GM23338 (cell line): ENCODE measurements around the gene CAPG. TPM values are rescaled to one million over a fixed set of nuclear protein-coding genes. Genes with fewer than 3 reads are reported as not detected.
"Not testable (repeated sequence)": the region's sequence is repeated elsewhere in the genome, so short reads cannot be mapped to it uniquely, and the experiment has no call there.

Experiments
- ATAC-seq: fragments of 200-7000 bp; cut with Tn5 transposase; 3 replicates; pipeline ENCODE4 v1.9.1; 2020
- DNase-seq: peaks from one replicate; pipeline ENCODE4 v3.0.0-alpha.2; 2015; ENCODE audit warnings: low spot score
- H2AFZ ChIP-seq: fragments of 200-600 bp; sonication (generic); 2 replicates; pipeline ENCODE4 v1.8.0; 2016; ENCODE audit warnings: antibody characterized with exemption, mild to moderate bottlenecking, moderate library complexity
- H3F3A ChIP-seq: fragments of 200-600 bp; sonication (generic); replicated peaks from 2 replicates; pipeline ENCODE4 v1.8.0; 2017; ENCODE audit warnings: antibody characterized with exemption, mixed run types, low read depth
- H3K27ac ChIP-seq: fragments of 200-600 bp; sonication (generic); 2 replicates; pipeline ENCODE4 v1.6.1; 2016; ENCODE audit warnings: low read depth
- H3K27me3 ChIP-seq: fragments of 200-600 bp; sonication (generic); 2 replicates; pipeline ENCODE4 v1.8.0; 2016; ENCODE audit warnings: mild to moderate bottlenecking, mixed run types, moderate library complexity; ENCODE audit not compliant: insufficient read depth
- H3K36me3 ChIP-seq: fragments of 200-600 bp; sonication (generic); 2 replicates; pipeline ENCODE4 v1.8.0; 2016; ENCODE audit warnings: mild to moderate bottlenecking; ENCODE audit not compliant: insufficient read depth
- H3K4me1 ChIP-seq: fragments of 200-600 bp; sonication (generic); 2 replicates; pipeline ENCODE4 v1.8.0; 2016; ENCODE audit warnings: mild to moderate bottlenecking, moderate library complexity; ENCODE audit not compliant: insufficient read depth
- H3K4me2 ChIP-seq: fragments of 200-600 bp; sonication (generic); 2 replicates; pipeline ENCODE4 v1.7.1; 2017; ENCODE audit warnings: mixed run types
- H3K4me3 ChIP-seq: fragments of 200-600 bp; sonication (generic); 2 replicates; pipeline ENCODE4 v1.6.1; 2016; ENCODE audit warnings: mixed run types
- H3K79me2 ChIP-seq: fragments of 200-600 bp; sonication (generic); replicated peaks from 2 replicates; pipeline ENCODE4 v1.8.0; 2017; ENCODE audit warnings: mild to moderate bottlenecking; ENCODE audit not compliant: insufficient read depth
- H3K9me2 ChIP-seq: fragments of 200-600 bp; sonication (generic); 2 replicates; pipeline ENCODE4 v1.8.0; 2017; ENCODE audit not compliant: insufficient read depth
- H4K20me1 ChIP-seq: fragments of 200-600 bp; sonication (generic); replicated peaks from 2 replicates; pipeline ENCODE4 v1.8.0; 2017; ENCODE audit warnings: mild to moderate bottlenecking; ENCODE audit not compliant: insufficient read depth
- H3K27ac Mint-ChIP-seq: 2 replicates; pipeline ENCODE4 v1.8.0; 2020; ENCODE audit warnings: inconsistent platforms, mild to moderate bottlenecking, moderate library complexity, mixed read lengths
- H3K27me3 Mint-ChIP-seq: 3 replicates; pipeline ENCODE4 v1.8.0; 2022; ENCODE audit warnings: low read depth, mild to moderate bottlenecking, moderate library complexity, mixed read lengths, inconsistent platforms; ENCODE audit not compliant: insufficient read depth, poor library complexity
- H3K36me3 Mint-ChIP-seq: 3 replicates; pipeline ENCODE4 v1.8.0; 2021; ENCODE audit warnings: low read depth, mild to moderate bottlenecking, inconsistent platforms, moderate library complexity, mixed read lengths
- H3K4me1 Mint-ChIP-seq: 3 replicates; pipeline ENCODE4 v1.8.0; 2020; ENCODE audit warnings: mild to moderate bottlenecking, inconsistent platforms, mixed read lengths
- H3K4me3 Mint-ChIP-seq: 3 replicates; pipeline ENCODE4 v1.8.0; 2021; ENCODE audit warnings: moderate library complexity, mild to moderate bottlenecking, inconsistent platforms, mixed read lengths
- H3K9me3 Mint-ChIP-seq: 3 replicates; pipeline ENCODE4 v1.8.0; 2020; ENCODE audit warnings: moderate library complexity, mild to moderate bottlenecking, inconsistent platforms, mixed read lengths
- CTCF ChIP-seq, 2 experiments: fragments of 200-600 bp in 1 of 2; sonication (generic) in 1 of 2; conservative IDR thresholded peaks; 2 replicates each; pipeline versions ENCODE4 v1.5.1 to v1.6.1; 2016 to 2017; ENCODE audit warnings: antibody characterized with exemption in 2 of 2, low read depth in 2 of 2, mild to moderate bottlenecking in 2 of 2, moderate library complexity in 1 of 2
- polyA plus RNA-seq: library from polyadenylated mRNA; unstranded; fragments of >200 nt; fragmentation: Nextera tagmentation; extraction: Ambion mirVana; gene quantifications from 2 replicates; pipeline ENCODE4 v1.2.1, GENCODE V29; 2016
- total RNA-seq: library from RNA; depleted of rRNA; stranded (reverse); fragments of >200 nt; shearing (Covaris generic); gene quantifications from 2 replicates; pipeline ENCODE4 v1.2.3, GENCODE V29; 2014
- TF ChIP-seq, protein P1 (sequence below): fragments of 250-450 bp; sonication (Bioruptor Pico); IDR thresholded peaks from 2 replicates; pipeline ENCODE4 v1.5.0; 2020; ENCODE audit warnings: mild to moderate bottlenecking, moderate library complexity

Gene CAPG
- total and polyA plus RNA-seq, 2 experiments from 2014 or later: 88.7 to 104 TPM

GRCh38 chr2:85367180-85367579, 43.0 kb downstream of the CAPG start:
- H3K9me3 Mint-ChIP-seq: peaks cover 2% of the 10 kb centered on the region; the same call in 1 of the 3 replicates
- Histone ChIP-seq H2AFZ (no peak overlapping the region), H3F3A (0 out of 2 replicates have a peak, but pooled peaks cover 3% of the 10 kb centered on the region), H3K27me3 (no peaks in the 10 kb centered on the region), H3K4me2 (no peak overlapping the region), H3K27ac (no peak overlapping the region), H3K4me1 (no peaks in the 10 kb centered on the region), H3K4me3 (no peak overlapping the region), H4K20me1 (no peaks in the 10 kb centered on the region), H3K9me2 (no peaks in the 10 kb centered on the region), H3K79me2 (no peaks in the 10 kb centered on the region), H3K36me3 (peaks cover 6% of the 10 kb centered on the region; the same call in 1 of the 2 replicates)
- ATAC-seq (peak; percentile 55), DNase-seq (no peak)
- no peak overlapping the region for H3K27ac Mint-ChIP-seq
- H3K36me3 Mint-ChIP-seq: peaks cover 14% of the 10 kb centered on the region
- no peaks in the 10 kb centered on the region for H3K4me1 Mint-ChIP-seq
- no peak overlapping the region for H3K4me3 Mint-ChIP-seq
- no peaks in the 10 kb centered on the region for H3K27me3 Mint-ChIP-seq
- peak in 1 of 2 experiments; percentile 21; a peak in 1 of 4 replicates for TF ChIP-seq CTCF (conservative IDR thresholded peaks at IDR 0.05; ENCODE audit: low read depth in 2 of 2)
- TF ChIP-seq, protein P1, sequence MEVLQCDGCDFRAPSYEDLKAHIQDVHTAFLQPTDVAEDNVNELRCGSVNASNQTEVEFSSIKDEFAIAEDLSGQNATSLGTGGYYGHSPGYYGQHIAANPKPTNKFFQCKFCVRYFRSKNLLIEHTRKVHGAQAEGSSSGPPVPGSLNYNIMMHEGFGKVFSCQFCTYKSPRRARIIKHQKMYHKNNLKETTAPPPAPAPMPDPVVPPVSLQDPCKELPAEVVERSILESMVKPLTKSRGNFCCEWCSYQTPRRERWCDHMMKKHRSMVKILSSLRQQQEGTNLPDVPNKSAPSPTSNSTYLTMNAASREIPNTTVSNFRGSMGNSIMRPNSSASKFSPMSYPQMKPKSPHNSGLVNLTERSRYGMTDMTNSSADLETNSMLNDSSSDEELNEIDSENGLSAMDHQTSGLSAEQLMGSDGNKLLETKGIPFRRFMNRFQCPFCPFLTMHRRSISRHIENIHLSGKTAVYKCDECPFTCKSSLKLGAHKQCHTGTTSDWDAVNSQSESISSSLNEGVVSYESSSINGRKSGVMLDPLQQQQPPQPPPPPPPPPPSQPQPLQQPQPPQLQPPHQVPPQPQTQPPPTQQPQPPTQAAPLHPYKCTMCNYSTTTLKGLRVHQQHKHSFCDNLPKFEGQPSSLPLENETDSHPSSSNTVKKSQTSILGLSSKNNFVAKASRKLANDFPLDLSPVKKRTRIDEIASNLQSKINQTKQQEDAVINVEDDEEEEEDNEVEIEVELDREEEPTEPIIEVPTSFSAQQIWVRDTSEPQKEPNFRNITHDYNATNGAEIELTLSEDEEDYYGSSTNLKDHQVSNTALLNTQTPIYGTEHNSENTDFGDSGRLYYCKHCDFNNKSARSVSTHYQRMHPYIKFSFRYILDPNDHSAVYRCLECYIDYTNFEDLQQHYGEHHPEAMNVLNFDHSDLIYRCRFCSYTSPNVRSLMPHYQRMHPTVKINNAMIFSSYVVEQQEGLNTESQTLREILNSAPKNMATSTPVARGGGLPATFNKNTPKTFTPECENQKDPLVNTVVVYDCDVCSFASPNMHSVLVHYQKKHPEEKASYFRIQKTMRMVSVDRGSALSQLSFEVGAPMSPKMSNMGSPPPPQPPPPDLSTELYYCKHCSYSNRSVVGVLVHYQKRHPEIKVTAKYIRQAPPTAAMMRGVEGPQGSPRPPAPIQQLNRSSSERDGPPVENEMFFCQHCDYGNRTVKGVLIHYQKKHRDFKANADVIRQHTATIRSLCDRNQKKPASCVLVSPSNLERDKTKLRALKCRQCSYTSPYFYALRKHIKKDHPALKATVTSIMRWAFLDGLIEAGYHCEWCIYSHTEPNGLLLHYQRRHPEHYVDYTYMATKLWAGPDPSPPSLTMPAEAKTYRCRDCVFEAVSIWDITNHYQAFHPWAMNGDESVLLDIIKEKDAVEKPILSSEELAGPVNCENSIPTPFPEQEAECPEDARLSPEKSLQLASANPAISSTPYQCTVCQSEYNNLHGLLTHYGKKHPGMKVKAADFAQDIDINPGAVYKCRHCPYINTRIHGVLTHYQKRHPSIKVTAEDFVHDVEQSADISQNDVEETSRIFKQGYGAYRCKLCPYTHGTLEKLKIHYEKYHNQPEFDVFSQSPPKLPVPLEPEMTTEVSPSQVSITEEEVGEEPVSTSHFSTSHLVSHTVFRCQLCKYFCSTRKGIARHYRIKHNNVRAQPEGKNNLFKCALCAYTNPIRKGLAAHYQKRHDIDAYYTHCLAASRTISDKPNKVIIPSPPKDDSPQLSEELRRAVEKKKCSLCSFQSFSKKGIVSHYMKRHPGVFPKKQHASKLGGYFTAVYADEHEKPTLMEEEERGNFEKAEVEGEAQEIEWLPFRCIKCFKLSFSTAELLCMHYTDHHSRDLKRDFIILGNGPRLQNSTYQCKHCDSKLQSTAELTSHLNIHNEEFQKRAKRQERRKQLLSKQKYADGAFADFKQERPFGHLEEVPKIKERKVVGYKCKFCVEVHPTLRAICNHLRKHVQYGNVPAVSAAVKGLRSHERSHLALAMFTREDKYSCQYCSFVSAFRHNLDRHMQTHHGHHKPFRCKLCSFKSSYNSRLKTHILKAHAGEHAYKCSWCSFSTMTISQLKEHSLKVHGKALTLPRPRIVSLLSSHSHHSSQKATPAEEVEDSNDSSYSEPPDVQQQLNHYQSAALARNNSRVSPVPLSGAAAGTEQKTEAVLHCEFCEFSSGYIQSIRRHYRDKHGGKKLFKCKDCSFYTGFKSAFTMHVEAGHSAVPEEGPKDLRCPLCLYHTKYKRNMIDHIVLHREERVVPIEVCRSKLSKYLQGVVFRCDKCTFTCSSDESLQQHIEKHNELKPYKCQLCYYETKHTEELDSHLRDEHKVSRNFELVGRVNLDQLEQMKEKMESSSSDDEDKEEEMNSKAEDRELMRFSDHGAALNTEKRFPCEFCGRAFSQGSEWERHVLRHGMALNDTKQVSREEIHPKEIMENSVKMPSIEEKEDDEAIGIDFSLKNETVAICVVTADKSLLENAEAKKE (CRISPR knock-in tag): no peak

- H3K4me3 ChIP-seq, H3K9me2 ChIP-seq, H3K36me3 ChIP-seq, H3K79me2 ChIP-seq, H3K4me3 Mint-ChIP-seq, DNase-seq, H3F3A ChIP-seq, H4K20me1 ChIP-seq, H3K27ac ChIP-seq, H3K27ac Mint-ChIP-seq, H3K4me1 Mint-ChIP-seq, H3K27me3 ChIP-seq, H3K4me2 ChIP-seq, H3K27me3 Mint-ChIP-seq, H3K9me3 Mint-ChIP-seq, ATAC-seq, H2AFZ ChIP-seq, H3K4me1 ChIP-seq: not testable (repeated sequence)
- peaks cover 11% of the 10 kb centered on the region for H3K36me3 Mint-ChIP-seq
Observed at GRCh38 chr2:85362653-85363387, 47.3 kb downstream of the CAPG start.
